WTC11 (cell line): ENCODE results near the gene SLC17A9. TPM values are rescaled to one million over a fixed set of nuclear protein-coding genes. Genes with fewer than 3 reads are reported as not detected.

ENCODE experiments used
- ATAC-seq: fragments of 200-7000 bp; cut with Tn5 transposase; 2 replicates; pipeline ENCODE4 v1.10.0; 2021; ENCODE audit warnings: mild to moderate bottlenecking, moderate library complexity
- CTCF ChIA-PET: fragments of 300-600 bp; sonication (Branson Sonifier 250); formaldehyde crosslinking; loops from one replicate; lab custom pipeline; 2021; ENCODE audit warnings: antibody characterized with exemption; lab: Charles Lee
- POLR2A ChIA-PET: fragments of 350-600 bp; sonication (Branson Sonifier 250); formaldehyde crosslinking; loops from one replicate; lab custom pipeline; 2021; ENCODE audit warnings: antibody characterized with exemption; lab: Charles Lee
- DNase-seq: peaks from one replicate; pipeline ENCODE4 v3.0.0; 2021; ENCODE audit warnings: low spot score
- H3K27ac Mint-ChIP-seq: 2 replicates; pipeline ENCODE4 v1.8.0; 2021; ENCODE audit warnings: mixed read lengths
- H3K27me3 Mint-ChIP-seq: 2 replicates; pipeline ENCODE4 v1.8.0; 2021; ENCODE audit warnings: low read depth, mild to moderate bottlenecking, moderate library complexity, mixed read lengths
- H3K36me3 Mint-ChIP-seq: 2 replicates; pipeline ENCODE4 v1.8.0; 2021; ENCODE audit warnings: mixed read lengths
- H3K4me1 Mint-ChIP-seq: 2 replicates; pipeline ENCODE4 v1.8.0; 2022; ENCODE audit warnings: mixed read lengths
- H3K4me3 Mint-ChIP-seq: 2 replicates; pipeline ENCODE4 v1.8.0; 2021; ENCODE audit warnings: mild to moderate bottlenecking, moderate library complexity, mixed read lengths
- H3K9me3 Mint-ChIP-seq: 2 replicates; pipeline ENCODE4 v1.8.0; 2021; ENCODE audit warnings: mixed read lengths
- ATF2 ChIP-seq: sonication (generic); formaldehyde crosslinking; IDR thresholded peaks from 2 replicates; pipeline ENCODE4 v1.8.1; 2022; ENCODE audit warnings: low read depth, missing genetic modification reagents, borderline replicate concordance
- CDX4 ChIP-seq: fragments of 250-450 bp; sonication (Bioruptor Pico); IDR thresholded peaks from 2 replicates; pipeline ENCODE4 v1.9.0; 2021; ENCODE audit warnings: moderate library complexity, mild to moderate bottlenecking, inconsistent platforms, borderline replicate concordance
- CTCF ChIP-seq: fragments of 200-600 bp; IDR thresholded peaks from 2 replicates; pipeline ENCODE4 v1.8.0; 2022; ENCODE audit warnings: antibody characterized with exemption
- ELF4 ChIP-seq: sonication (generic); formaldehyde crosslinking; IDR thresholded peaks from 2 replicates; pipeline ENCODE4 v1.8.1; 2022; ENCODE audit warnings: low read depth, mild to moderate bottlenecking, moderate library complexity, missing genetic modification reagents
- ERG ChIP-seq: fragments of 250-450 bp; sonication (Bioruptor Pico); IDR thresholded peaks from 2 replicates; pipeline ENCODE4 v1.8.0; 2021; ENCODE audit warnings: mild to moderate bottlenecking
- ESRRA ChIP-seq: sonication (generic); formaldehyde crosslinking; IDR thresholded peaks from 2 replicates; pipeline ENCODE4 v1.8.1; 2022; ENCODE audit warnings: mild to moderate bottlenecking, missing genetic modification reagents, borderline replicate concordance
- ETV6 ChIP-seq: sonication (generic); formaldehyde crosslinking; IDR thresholded peaks from 2 replicates; pipeline ENCODE4 v1.8.1; 2022; ENCODE audit warnings: mild to moderate bottlenecking, missing genetic modification reagents
- GABPB1 ChIP-seq: sonication (generic); formaldehyde crosslinking; IDR thresholded peaks from 2 replicates; pipeline ENCODE4 v1.8.1; 2023; ENCODE audit warnings: mild to moderate bottlenecking, missing genetic modification reagents
- IRF1 ChIP-seq: sonication (generic); formaldehyde crosslinking; IDR thresholded peaks from 2 replicates; pipeline ENCODE4 v1.8.0; 2023; ENCODE audit warnings: missing genetic modification reagents
- JAZF1 ChIP-seq: fragments of 250-450 bp; sonication (Bioruptor Pico); IDR thresholded peaks from 2 replicates; pipeline ENCODE4 v1.9.0; 2021; ENCODE audit warnings: moderate library complexity, mild to moderate bottlenecking, inconsistent platforms
- NFATC4 ChIP-seq: fragments of 250-450 bp; sonication (Bioruptor Pico); IDR thresholded peaks from 2 replicates; pipeline ENCODE4 v1.9.0; 2021; ENCODE audit warnings: mild to moderate bottlenecking
- PRDM15 ChIP-seq: sonication (generic); formaldehyde crosslinking; IDR thresholded peaks from 2 replicates; pipeline ENCODE4 v1.8.0; 2022; ENCODE audit warnings: missing genetic modification reagents
- RORB ChIP-seq: fragments of 250-450 bp; sonication (Bioruptor Pico); IDR thresholded peaks from 2 replicates; pipeline ENCODE4 v1.9.0; 2021; ENCODE audit warnings: mild to moderate bottlenecking
- SOX15 ChIP-seq: fragments of 250-450 bp; sonication (Bioruptor Pico); IDR thresholded peaks from 2 replicates; pipeline ENCODE4 v1.9.0; 2021; ENCODE audit warnings: mild to moderate bottlenecking
- TP53 ChIP-seq: sonication (generic); formaldehyde crosslinking; IDR thresholded peaks from 2 replicates; pipeline ENCODE4 v1.8.1; 2023; ENCODE audit warnings: mild to moderate bottlenecking, missing genetic modification reagents
- USF1 ChIP-seq: sonication (generic); formaldehyde crosslinking; IDR thresholded peaks from 2 replicates; pipeline ENCODE4 v1.8.0; 2022; ENCODE audit warnings: mild to moderate bottlenecking, missing genetic modification reagents
- ZBTB43 ChIP-seq: sonication (generic); formaldehyde crosslinking; IDR thresholded peaks from 2 replicates; pipeline ENCODE4 v1.8.1; 2023; ENCODE audit warnings: mild to moderate bottlenecking, missing genetic modification reagents
- ZNF263 ChIP-seq: sonication (generic); formaldehyde crosslinking; IDR thresholded peaks from 2 replicates; pipeline ENCODE4 v1.8.1; 2022; ENCODE audit warnings: low read depth, mild to moderate bottlenecking, moderate library complexity, missing genetic modification reagents
- ZNF281 ChIP-seq: sonication (generic); formaldehyde crosslinking; IDR thresholded peaks from 2 replicates; pipeline ENCODE4 v1.8.0; 2023; ENCODE audit warnings: mild to moderate bottlenecking, missing genetic modification reagents
- ZNF396 ChIP-seq: fragments of 250-450 bp; sonication (Bioruptor Pico); IDR thresholded peaks from 2 replicates; pipeline ENCODE4 v1.8.0; 2021; ENCODE audit warnings: mild to moderate bottlenecking, moderate library complexity, borderline replicate concordance
- ZNF671 ChIP-seq: fragments of 250-450 bp; sonication (Bioruptor Pico); IDR thresholded peaks from 2 replicates; pipeline ENCODE4 v1.8.0; 2021; ENCODE audit warnings: mild to moderate bottlenecking
- total RNA-seq: library from RNA; stranded (reverse); gene quantifications from 3 replicates; pipeline ENCODE4 v1.2.3, GENCODE V29; 2021

Gene SLC17A9
- total RNA-seq, 1 experiment from 2014 or later, result 41.7 TPM

- TF ChIP-seq PRDM15 (CRISPR knock-in tag) (no peak), IRF1 (no peak), ZBTB43 (CRISPR knock-in tag) (no peak), TP53 (no peak), ZNF263 (no peak), ELF4 (CRISPR knock-in tag) (no peak), USF1 (CRISPR knock-in tag) (no peak)
These were observed 64.1 kb downstream of the SLC17A9 start (continued) for GRCh38 chr20:63016514-63017075.

- Mint-ChIP-seq H3K36me3 (peaks cover 19% of the 10 kb centered on the region), H3K4me3 (no peak overlapping the region), H3K27me3 (peaks cover 24% of the 10 kb centered on the region), H3K9me3 (peaks cover 28% of the 10 kb centered on the region), H3K4me1 (peaks cover 19% of the 10 kb centered on the region), H3K27ac (no peak overlapping the region)
- CTCF ChIA-PET, result no interaction called here
- POLR2A ChIA-PET, result no interaction called here
- ATAC-seq (no peak), DNase-seq (no peak)
- TF ChIP-seq ETV6 (CRISPR knock-in tag), result no peak
- TF ChIP-seq JAZF1, result no peak
- no peak for TF ChIP-seq ATF2 (CRISPR knock-in tag)
- TF ChIP-seq SOX15 (CRISPR knock-in tag), result no peak
- no peak for TF ChIP-seq CDX4
- no peak for TF ChIP-seq RORB (CRISPR knock-in tag)
- no peak for TF ChIP-seq ERG
- no peak for TF ChIP-seq ZNF671
- TF ChIP-seq ESRRA (CRISPR knock-in tag), result no peak
- TF ChIP-seq ZNF281 (CRISPR knock-in tag), result no peak
- TF ChIP-seq NFATC4 (CRISPR knock-in tag), result no peak
- no peak for TF ChIP-seq ZNF396 (CRISPR knock-in tag)
- TF ChIP-seq CTCF, result no peak
- no peak for TF ChIP-seq GABPB1
These were observed 64.7 kb downstream of the SLC17A9 start for GRCh38 chr20:63017076-63017825.
